ENCODE data around the gene SLC47A2. TPM values are rescaled to one million over a fixed set of nuclear protein-coding genes. Genes with fewer than 3 reads are reported as not detected.
A peak's percentile ranks its signal among the peaks of the same experiment; 100 is the strongest.
"Not testable (repeated sequence)": the region's sequence is repeated elsewhere in the genome, so short reads cannot be mapped to it uniquely, and the experiment has no call there.

The SLC47A2 gene
- total RNA-seq, 3 donors from 2014 or later: 0.15 to 0.66 TPM; not detected in 1

DNA sequence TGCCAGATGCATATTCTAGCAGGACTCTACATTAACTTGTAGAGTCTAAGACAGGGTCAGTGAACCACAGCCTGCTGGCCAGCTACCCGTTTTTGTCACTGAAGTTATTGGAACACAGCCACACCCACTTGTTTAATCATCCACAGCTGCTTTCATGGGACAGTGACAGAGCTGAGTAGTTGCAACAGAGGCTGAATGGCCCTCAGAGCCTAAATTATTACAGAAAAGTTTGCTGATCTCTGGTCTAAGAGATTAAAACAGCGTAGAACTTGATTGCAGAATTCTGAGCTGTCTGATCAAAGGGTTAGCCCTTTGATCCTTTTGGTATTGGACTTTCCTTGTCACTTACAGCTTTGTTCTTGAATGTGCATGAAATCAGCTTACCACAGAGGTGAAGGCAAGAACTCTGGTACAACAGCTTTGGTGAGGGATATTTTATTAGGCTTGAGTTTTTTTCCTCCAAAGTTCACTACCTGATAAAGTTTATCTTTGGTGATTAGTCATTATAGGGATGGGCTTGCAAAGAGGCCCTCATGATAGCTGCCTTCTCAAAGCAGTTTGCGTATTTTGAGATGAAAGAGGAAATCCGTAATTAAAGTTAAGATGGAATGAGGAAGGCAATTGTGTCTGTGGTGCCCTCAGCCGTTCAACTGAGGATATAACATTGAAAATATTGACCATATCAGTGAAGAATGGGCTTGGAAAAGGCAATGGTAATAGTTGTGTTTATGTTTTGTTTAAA lies 44.2 kb downstream of the SLC47A2 start:
- no peaks in the 10 kb centered on the region for H3K9me3 ChIP-seq
- intact Hi-C loops (cut with DNase I; ENCODE audit: low total_unique reads): no loop called here
- no peak overlapping the region for H3K4me3 ChIP-seq
- peak overlapping the region in 1 of 2 donors; percentile 5 for H3K27ac ChIP-seq
- no peak for DNase-seq (ENCODE audit: low spot score in 2 of 2)
- H3K4me1 ChIP-seq: no peaks in the 10 kb centered on the region
- H3K36me3 ChIP-seq: no peaks in the 10 kb centered on the region
- TF ChIP-seq POLR2A (IDR thresholded peaks at IDR 0.05) (no peak), POLR2AphosphoS5 (IDR thresholded peaks at IDR 0.05) (no peak)
- TF ChIP-seq, protein P1, sequence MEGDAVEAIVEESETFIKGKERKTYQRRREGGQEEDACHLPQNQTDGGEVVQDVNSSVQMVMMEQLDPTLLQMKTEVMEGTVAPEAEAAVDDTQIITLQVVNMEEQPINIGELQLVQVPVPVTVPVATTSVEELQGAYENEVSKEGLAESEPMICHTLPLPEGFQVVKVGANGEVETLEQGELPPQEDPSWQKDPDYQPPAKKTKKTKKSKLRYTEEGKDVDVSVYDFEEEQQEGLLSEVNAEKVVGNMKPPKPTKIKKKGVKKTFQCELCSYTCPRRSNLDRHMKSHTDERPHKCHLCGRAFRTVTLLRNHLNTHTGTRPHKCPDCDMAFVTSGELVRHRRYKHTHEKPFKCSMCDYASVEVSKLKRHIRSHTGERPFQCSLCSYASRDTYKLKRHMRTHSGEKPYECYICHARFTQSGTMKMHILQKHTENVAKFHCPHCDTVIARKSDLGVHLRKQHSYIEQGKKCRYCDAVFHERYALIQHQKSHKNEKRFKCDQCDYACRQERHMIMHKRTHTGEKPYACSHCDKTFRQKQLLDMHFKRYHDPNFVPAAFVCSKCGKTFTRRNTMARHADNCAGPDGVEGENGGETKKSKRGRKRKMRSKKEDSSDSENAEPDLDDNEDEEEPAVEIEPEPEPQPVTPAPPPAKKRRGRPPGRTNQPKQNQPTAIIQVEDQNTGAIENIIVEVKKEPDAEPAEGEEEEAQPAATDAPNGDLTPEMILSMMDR (IDR thresholded peaks at IDR 0.05): no peak
- H3K27me3 ChIP-seq: no peaks in the 10 kb centered on the region

GRCh38 chr17:19671433-19671832 lies 45.0 kb downstream of the SLC47A2 start:
- peak overlapping the region in 1 of 2 donors; percentile 5 for H3K27ac ChIP-seq
- no peak overlapping the region for H3K4me3 ChIP-seq
- TF ChIP-seq, protein P1 (IDR thresholded peaks at IDR 0.05): no peak
- TF ChIP-seq POLR2A (IDR thresholded peaks at IDR 0.05) (no peak), POLR2AphosphoS5 (IDR thresholded peaks at IDR 0.05) (no peak)
- no peak for DNase-seq (ENCODE audit: low spot score in 2 of 2)
- no peaks in the 10 kb centered on the region for H3K27me3 ChIP-seq
- no peaks in the 10 kb centered on the region for H3K4me1 ChIP-seq
- intact Hi-C loops (cut with DNase I; ENCODE audit: low total_unique reads): no loop called here
- H3K9me3 ChIP-seq: no peaks in the 10 kb centered on the region
- H3K36me3 ChIP-seq: no peaks in the 10 kb centered on the region

DNA sequence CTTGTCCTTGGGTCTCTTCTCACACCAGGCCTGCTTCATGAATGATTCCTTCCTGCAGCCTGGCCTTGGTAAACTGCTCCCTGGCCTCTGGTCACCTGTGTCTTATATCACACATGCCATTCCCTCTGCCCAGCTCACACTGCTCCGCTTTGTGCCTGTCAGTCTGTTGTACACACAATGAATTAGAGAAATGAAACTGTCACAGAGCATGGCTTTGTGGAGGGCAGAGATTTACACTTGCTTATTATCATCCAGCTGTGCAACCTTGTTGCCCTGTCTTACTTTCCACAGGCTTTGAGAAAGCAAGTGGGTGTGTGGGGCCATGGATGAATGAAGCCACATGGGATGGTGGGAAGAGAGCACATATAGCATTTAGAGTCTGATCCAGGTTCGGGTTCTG lies 45.5 kb downstream of the SLC47A2 start:
- Histone ChIP-seq H3K4me3 (no peak overlapping the region), H3K27ac (peak overlapping the region in 1 of 2 donors; percentile 5), H3K27me3 (no peaks in the 10 kb centered on the region), H3K36me3 (no peaks in the 10 kb centered on the region), H3K9me3 (no peaks in the 10 kb centered on the region), H3K4me1 (no peaks in the 10 kb centered on the region)
- no peak for DNase-seq (ENCODE audit: low spot score in 2 of 2)
- intact Hi-C loops (cut with DNase I; ENCODE audit: low total_unique reads): no loop called here
- TF ChIP-seq, protein P1 (IDR thresholded peaks at IDR 0.05): no peak
- TF ChIP-seq POLR2A (IDR thresholded peaks at IDR 0.05): no peak
- no peak for TF ChIP-seq POLR2AphosphoS5 (IDR thresholded peaks at IDR 0.05)

- H3K36me3 ChIP-seq; H3K4me1 ChIP-seq; intact Hi-C loops (cut with DNase I; ENCODE audit: low total_unique reads): not testable (repeated sequence)
These were observed 46.7 kb downstream of the SLC47A2 start for GRCh38 chr17:19669680-19670079.

GRCh38 chr17:19664821-19665181 lies 51.6 kb downstream of the SLC47A2 start:
- Histone ChIP-seq H3K4me3 (no peak overlapping the region), H3K4me1 (no peaks in the 10 kb centered on the region), H3K36me3 (peaks cover 4% of the 10 kb centered on the region), H3K27me3 (no peaks in the 10 kb centered on the region), H3K9me3 (no peaks in the 10 kb centered on the region), H3K27ac (no peak overlapping the region)
- TF ChIP-seq POLR2A (IDR thresholded peaks at IDR 0.05): no peak
- TF ChIP-seq, protein P1 (IDR thresholded peaks at IDR 0.05): no peak
- no peak for TF ChIP-seq POLR2AphosphoS5 (IDR thresholded peaks at IDR 0.05)
- DNase-seq (ENCODE audit: low spot score in 2 of 2): no peak
- intact Hi-C loops (cut with DNase I; ENCODE audit: low total_unique reads): no loop called here

More at GRCh38 chr17:19669680-19670079, 46.7 kb downstream of the SLC47A2 start:
- not testable (repeated sequence) for H3K4me3 ChIP-seq; DNase-seq (ENCODE audit: low spot score in 2 of 2); H3K9me3 ChIP-seq; H3K27me3 ChIP-seq; H3K27ac ChIP-seq
